Urothelium cell line (cell line): Measurements from ENCODE around the gene SCD5.

ENCODE experiments used
- DNase-seq: peaks from one replicate; pipeline ENCODE4 v3.0.0; 2011; ENCODE audit warnings: low spot score, mixed read lengths
- FAIRE-seq: peaks from 2 replicates; lab custom pipeline; 2011; peaks lifted over from hg19 to GRCh38; lab: Jason Lieb, UNC

The SCD5 gene

DNA sequence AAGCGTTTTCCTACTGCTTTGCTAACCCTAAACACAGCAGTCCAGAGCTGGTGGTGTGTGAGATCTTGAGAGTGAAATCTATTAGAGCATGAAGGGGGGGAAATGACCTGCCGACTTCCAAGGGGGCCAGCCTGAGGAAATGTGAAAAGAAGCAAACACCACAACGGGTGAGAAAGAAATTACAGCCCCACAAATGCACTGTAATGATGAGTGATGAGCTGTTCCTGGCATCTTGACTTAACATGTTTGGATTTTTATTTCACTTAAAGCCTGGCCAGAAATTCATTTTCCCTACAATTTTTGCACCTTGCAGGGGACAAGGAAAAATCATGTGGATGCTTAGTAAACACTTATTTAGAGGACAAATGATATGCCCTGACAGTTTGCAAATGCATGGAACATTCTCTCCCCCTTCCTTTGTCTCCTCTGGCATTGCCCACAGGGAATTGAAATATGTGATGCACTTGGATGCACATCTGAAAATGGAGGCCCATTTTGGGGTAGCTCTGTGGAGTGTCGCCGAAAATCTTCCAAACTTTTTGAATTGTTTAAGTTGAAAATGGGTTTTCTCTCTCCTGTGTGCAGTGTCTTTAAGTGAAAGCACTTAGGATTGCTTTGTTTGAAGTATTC is 152.5 kb downstream of the SCD5 start:
- DNase-seq, result no peak
- no peak for FAIRE-seq

DNA sequence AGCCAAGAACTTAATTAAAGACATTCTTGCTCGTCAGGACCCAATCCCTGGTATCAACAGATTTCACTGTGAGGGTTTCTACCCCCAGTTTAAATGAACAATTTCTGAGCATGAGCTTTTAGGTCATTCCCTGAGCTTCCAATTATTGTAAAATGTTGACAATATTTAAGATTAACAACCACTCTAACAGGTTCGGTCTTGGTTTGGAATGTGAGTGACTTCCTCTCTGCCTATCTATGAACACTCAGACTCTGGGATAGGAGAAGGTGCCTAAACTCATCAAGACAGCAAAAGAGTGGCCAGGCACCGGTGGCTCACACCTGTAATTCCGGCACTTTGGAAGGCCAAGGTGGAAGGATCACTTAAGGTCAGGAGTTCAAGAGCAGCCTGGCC is 153.9 kb downstream of the SCD5 start:
- FAIRE-seq (no peak), DNase-seq (no peak)

DNA sequence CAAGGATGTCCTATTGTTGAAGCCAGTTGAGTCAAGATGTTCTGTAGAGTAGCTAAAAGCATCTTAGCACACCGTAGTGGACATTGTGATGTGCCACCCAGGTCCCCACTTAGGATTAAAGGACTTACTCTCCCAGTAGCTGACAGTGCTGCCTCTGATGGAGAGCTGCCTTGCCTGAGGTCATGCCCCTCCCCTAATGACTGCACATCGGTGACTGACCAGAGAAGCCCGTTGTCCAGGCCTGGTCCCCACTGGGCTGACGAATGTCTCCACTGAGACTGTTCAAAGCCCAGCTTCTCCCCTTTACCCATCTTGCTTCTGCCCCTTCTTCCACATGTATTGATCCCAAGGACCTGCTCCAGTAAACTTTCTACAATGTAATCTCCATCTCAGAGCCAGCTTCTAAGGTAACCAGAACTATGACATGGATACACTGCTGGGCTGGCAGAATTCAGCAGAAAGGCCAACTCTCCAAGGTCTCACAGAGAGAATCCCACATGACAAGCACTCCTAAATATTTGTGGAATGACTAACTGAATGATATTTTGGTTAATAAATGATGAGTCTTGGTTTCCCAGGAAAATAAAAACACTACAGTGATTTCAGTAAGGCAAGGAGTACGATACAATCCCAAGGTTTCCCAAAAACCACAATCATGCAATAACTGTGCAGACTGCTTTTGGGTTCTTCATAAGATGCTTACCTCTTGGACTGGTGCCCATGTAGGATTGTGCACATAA is 154.4 kb downstream of the SCD5 start:
- no peak for FAIRE-seq
- DNase-seq, result peak; percentile 31

DNA sequence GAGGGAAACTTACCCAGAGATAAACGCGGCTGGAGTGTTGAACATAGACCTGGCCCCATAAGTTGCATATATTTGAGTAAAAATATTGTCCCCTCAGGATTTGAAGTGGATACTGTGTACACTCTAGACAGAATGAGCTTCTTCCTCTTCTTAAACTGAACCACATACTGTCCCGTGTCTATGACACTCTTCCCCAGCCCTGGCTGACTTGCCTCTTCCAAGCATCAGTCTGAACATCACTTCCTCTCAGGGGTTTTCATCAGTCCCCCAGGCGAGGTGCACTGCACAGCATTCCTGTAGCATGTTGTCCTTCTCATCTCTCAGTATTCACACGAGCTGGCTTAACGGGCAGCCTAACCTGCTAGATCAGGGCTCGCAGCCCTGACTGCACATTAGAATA is 156.3 kb downstream of the SCD5 start:
- DNase-seq, result no peak

DNA sequence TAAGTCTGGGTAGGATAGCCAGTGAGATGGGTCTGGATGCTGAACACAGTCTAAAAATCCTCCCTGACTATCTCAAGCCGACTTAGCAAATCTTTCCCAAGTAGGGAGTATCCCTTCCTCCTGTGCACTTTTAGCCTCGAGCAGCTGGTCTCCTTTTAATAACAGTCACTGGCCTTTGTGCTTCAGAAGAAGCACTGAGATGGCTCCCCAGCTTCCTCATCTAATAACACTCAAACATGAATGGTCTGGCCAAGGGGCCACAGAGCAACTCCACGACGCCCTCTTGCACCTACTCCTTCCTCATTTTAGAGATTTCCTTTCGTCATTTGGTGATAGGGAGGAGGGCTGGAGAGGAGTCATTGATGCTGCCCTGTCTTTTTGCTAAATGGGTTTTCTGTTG is 158.1 kb downstream of the SCD5 start:
- FAIRE-seq, result no peak
- DNase-seq, result no peak

More for the DNA sequence above, 156.3 kb downstream of the SCD5 start:
- no peak for FAIRE-seq

DNA sequence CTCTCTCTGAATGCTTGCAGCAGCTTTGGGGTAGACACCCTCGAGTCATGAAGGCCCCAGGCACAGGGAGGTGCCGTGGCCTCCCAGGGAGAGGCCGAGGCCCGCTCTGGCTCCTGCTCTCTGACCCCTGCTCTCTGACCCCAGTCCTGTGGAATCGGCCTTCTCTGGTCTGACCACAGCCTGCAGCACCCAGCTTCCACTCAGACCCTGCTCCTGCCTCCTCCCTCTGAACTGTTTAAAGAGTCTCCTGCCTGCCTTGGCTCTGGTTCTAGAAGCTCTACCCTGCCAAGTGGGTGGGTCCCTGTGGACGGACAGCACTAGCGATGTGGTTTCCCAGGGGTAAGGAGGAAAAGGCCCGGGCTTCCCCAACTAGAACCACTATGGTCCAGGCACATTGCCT is 158.6 kb downstream of the SCD5 start:
- DNase-seq, result no peak
- FAIRE-seq, result no peak

DNA sequence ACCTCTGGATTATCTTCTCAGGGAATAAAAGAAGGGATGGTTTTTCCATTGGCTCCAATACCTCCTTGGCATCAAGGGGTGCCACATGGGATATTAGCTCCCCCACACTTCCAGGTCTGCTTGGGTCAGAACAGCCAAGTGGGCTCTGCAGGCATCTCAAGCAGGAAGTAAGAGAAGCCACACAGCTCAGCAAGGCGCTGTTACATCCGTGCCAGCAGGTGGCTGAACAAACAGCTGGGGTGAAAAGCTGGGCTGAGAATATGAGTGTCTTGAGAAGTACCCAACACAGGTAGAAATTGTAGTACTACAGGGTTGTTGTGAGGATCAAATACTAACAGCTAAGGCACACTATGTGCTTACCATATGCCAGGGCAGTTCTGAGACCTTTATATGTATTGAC is 160.1 kb downstream of the SCD5 start:
- DNase-seq (no peak), FAIRE-seq (no peak)

DNA sequence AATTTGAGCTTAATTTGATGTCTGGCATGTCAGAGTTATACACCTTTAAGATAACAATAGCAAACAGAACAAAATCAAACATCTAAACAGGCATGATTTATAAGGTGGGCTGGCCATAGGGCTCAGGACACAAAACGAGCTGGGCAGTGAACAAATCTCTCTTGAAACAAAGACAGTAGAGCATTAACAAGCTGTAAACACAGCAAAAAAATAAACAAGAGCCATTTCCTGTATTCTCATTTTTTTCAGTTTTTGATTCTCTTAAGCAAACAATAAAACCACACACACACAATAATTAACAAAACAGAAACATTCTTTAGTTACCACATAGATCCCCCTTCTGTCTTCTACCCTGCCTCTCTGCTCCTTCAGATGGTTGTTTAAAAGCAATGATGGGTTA is 168.5 kb downstream of the SCD5 start:
- DNase-seq (no peak), FAIRE-seq (no peak)

DNA sequence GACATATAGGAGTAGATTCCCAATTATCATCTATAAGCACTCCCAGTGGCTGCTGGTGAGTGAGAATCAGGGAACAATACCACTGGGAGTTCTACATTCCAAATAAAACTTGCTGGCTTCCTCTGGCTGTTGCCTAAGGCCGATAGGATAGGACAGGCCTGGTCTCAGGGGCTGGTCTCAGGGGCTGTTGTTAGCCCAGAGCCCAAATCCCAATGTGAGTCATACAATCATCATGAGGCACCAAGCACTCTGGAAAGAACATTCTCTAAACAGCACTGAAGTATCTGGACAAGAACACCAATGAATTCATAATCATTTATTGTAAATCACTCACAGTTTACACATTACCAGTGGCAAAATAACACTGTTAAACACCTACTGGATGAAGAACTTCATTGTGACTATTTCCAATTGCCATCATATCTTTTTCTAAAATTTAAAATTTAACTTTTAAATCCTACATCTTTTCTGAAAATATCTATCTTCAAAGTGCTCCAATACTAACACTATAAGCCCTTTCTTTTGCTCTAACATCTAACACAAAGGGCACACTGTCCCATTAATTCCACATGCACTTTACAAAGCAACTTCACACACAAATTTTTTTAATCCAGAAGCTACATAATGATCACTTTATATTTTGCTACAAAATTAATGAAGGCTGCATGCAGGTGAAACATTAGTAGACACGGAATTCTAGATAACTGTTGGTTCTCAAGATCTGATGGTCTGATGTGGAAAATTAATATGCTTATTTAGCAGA is 169.2 kb downstream of the SCD5 start:
- no peak for DNase-seq
- FAIRE-seq, result no peak

DNA sequence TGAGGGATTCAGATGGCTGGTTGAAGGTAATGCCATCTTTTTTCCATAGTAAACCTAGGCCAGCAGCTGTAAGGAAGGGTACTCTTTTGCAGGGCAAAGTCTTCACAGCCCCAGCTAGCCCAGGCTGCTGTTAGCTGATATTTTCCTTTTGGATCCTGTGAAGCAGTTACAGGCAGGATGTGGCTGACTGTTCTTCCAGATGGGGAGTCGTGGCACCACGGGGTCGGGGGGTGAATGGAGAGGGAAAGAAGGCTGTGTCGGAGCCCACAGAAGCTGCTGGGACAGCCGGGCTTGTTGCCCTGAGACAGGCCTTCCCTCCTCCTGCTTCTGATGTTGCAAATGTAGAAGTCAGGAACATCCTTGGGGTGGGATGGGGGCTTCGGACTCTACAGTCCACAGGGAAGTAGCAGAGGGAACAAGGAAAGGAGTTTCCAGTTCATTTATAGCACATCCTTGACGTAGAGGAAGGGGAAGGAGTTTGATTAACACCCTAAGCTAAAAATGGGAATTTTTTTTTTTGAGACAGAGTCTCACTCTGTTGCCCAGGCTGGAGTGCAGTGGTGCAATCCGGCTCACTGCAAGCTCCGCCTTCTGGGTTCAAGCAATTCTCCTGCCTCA is 172.2 kb downstream of the SCD5 start:
- DNase-seq (no peak), FAIRE-seq (no peak)

DNA sequence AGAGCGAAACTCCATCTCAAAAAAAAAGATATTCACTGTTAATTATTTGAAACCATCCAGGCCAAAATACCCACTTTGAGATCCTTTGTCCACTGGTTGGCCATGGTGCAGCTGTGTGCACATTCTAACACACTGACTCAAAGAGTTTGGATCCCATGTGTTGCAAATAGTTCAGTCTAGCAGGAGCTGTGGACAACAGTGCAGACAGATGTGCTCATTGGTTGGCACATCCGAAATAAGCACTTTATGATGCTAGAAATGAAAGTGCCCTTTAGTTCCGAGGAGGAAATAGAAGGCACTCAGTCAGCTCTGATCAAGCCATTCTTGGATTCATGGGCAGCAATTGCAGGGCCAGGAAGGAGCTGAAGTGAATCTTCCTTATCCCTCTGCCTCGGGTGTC is 173.8 kb downstream of the SCD5 start:
- DNase-seq (no peak), FAIRE-seq (no peak)

DNA sequence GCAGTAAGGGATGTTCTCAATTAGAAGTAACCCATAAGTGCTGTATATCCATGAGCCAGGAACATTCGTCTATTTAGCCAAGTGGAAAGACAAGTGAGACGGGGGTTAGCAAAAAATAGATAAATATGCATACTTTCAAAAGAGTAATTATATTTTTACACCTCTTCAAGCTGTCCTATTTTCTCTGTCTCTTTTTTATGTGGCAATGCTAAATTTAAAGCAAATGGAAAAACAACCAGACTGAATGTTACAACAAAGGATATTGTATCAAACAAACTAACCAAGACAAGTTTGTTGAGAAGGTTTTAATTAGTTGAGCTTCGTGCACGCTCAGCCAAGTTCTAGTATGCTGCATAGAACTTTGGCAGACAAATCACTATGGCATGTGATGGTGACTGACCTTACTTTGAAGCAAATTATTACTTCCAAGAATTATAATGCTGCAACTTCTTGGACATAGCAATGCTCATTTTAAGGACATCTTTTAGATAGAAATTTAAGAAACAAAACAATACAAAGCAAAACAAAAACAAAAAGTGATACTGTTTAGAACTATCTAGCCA is 175.4 kb downstream of the SCD5 start:
- FAIRE-seq (no peak), DNase-seq (no peak)

DNA sequence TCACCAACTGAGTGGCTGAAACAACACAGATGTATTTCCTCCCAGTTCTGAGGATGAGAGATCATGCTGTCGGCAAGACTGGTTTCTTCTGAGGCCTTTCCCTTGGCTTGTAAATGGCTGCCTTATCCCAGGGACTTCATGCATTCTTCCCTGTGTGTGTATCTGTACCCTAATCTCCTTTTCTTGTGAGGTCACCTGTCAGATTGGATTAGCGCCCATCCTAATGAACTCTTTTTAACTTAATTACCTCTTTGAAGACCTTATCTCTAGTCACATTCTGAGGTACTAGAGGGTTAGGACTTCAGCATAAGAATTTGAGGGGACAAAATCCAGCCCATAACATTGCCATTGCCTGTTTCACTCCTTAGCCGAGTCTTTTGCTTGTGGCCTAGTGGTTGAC is 177.3 kb downstream of the SCD5 start:
- DNase-seq (no peak), FAIRE-seq (no peak)

DNA sequence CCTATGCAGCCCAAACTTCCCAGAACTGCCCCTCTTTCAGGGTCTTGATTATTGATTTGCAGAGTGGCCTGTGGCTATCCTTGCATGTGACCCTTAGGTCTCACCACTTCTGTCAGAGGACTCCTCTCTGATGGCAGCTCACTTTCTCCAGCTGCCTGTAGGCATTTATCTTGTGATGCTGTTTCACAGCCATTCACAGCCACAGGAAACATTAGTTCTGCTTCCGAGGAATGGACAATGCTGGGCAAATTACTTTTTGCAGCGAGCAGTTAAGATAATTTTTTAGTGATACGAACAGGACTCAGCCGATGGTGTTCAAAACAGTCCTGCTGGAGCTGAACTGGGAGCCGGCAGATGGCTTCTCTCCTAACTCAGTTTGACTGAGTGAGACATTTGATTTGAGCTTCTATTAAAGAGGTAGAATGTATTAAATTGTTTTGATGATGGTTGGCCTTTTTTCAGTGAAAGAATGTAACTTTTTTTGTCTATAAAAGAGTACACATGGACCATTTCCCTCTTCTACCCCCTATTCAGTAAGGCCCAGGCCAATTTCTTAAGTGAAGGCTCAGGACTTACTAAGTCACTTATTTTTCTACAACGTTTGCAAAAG is 178.4 kb downstream of the SCD5 start:
- no peak for FAIRE-seq

DNA sequence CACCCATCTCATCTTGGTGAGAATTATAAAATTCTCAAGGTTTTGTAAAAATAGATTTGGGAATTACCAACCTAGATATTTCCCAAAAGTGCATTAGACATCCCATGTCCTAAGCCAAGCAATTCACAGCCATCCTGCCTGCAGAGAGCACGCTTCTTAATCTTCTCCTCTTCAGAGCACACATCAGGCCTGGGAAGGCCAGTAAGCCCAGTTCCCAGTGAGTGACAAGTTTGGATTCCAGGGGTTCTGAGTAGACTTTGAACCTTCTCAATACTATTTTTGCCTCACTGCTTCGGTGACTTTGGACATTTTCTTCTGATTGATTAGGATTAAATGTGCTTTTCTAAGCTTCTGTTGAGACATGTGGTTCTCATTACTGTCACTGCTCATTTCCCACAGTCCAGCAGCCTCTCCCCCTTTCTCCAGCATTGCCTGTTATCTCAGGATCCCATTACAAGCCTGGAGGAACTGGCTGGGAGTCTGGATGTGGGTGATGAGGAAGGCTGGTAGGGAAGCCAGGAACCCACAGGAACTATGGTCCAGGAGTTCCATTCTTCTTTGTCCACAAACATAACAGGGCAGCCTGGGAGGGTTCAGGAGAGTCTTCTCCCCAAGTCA is 180.4 kb downstream of the SCD5 start:
- DNase-seq, result no peak
- FAIRE-seq, result no peak

More for the DNA sequence above, 178.4 kb downstream of the SCD5 start:
- DNase-seq, result no peak

DNA sequence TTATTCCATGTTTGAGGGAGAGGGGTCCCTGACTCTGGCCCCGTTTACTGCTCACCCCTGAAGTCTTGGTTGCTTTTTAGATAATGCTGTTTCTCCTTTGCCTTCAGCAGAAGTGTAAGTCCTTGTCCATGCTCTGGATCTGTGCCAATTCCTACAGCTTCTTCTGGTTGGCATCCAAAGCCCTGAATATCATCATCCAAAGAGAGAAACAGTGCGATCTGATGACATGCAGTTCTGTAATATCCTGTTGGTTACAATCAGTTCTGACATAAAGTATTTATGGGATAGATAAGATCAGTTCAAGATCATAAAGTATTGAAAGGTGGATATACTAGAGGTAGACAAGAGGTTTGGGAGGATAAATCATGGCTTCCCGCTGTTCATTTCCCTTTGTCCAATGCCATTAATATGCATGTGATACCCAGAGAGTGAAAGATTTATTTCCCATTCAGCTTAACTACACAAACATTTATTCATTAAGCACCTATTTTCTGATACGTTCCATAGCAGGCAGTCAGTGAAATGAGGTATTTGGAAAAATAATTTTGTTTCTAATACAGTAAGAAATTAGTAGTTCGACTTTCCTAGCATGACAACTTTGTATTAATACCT is 183.7 kb downstream of the SCD5 start:
- DNase-seq, result no peak
- FAIRE-seq, result no peak

DNA sequence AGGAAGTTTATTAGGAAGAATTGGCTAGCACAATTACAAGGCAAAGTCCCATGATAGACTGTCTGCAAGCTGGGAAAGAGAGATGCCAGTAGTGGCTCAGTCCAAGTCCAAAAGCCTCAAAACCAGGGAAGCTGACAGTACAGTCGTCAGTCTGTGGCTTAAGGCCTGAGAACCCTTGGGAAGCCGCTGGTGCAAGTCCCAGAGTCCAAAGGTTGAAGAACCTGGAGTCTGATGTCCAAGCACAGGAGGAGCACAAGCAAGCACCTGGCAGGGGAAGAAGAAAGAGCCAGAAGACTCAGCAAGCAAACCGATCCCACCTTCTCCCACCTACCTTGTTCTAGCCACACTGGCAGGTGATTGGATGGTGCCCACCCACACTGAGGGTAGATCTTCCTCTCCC is 185.5 kb downstream of the SCD5 start:
- no peak for DNase-seq
- no peak for FAIRE-seq

DNA sequence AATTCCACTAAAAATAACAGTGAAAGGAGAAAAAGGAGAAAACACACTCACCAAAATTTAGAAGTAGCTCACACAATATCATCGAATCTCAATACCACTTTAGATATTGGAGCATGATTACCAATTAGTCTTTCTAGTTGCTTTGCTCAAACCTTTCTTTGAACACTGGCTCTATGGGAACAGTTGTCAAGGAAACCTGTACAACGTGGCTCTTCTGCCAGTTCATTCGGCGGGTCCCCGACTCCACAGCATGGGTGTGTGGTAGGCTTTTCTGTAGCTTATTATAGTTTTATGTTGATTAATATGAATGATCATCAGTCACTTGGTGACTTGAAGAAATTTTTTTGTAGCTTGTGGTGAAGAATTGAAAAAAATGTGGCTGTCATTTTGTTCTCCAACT is 186.6 kb downstream of the SCD5 start:
- FAIRE-seq, result no peak

DNA sequence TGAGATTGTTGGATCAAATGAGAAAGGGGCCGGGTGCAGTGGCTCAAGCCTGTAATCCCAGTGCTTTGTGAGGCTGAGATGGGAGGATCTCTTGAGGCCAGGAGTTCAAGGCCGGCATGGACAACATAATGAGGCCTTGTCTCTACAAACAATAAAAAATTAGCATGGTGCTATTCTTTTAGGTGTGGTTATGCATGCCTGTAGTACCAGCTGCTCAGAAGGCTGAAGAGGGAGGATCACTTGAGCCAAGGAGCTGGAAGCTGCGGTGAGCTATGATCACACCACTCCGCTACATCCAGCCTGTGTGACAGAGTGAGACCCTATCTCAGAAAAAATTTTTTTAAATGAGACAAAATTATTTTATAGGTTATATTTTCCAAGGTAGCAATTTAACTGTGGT is 187.1 kb downstream of the SCD5 start:
- DNase-seq, result no peak
- no peak for FAIRE-seq

More for the DNA sequence above, 186.6 kb downstream of the SCD5 start:
- DNase-seq, result no peak

DNA sequence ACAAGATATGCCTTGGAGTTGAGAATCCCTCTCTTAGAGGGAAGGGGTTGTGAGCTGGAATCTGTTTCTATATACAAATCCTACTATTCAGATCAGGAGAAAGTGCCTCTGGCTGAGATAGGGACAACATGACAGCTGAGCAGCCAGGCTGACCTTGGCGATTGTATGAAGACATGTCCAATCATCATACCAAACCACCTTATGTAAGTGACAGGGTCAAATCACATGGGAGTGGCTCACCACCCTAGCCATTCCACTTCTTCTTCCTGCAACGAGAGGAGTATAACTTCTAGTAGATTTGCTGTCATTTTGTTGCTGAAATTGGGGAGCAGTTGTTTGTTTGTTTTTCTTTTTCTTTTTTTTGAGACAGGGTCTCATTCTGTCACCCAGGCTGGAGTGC is 188.6 kb downstream of the SCD5 start:
- FAIRE-seq (no peak), DNase-seq (no peak)
